RWPE1 (cell line): ENCODE data around the gene UVRAG.

Source experiments
- CTCF ChIA-PET: fragments of 350-600 bp; sonication (Branson Sonifier 250); formaldehyde crosslinking; extraction: SDS; loops from one replicate; lab custom pipeline; 2021; lab: Yijun Ruan, JAX
- POLR2A ChIA-PET: fragments of 400-600 bp; formaldehyde crosslinking; extraction: SDS; loops from one replicate; lab custom pipeline; 2020; ENCODE audit warnings: antibody characterized with exemption; ENCODE audit not compliant: low non-redundant PET; lab: Yijun Ruan, JAX
- DNase-seq: peaks from one replicate; pipeline ENCODE4 v3.0.0; 2012; ENCODE audit warnings: low spot score
- H3K27ac ChIP-seq: fragments of 450-650 bp; 2 replicates; pipeline ENCODE4 v1.5.1; 2017
- TF ChIP-seq, protein P1 (sequence below): fragments of 450-650 bp; conservative IDR thresholded peaks from 2 replicates; pipeline ENCODE4 v1.5.1; 2017; ENCODE audit warnings: low read depth, mild to moderate bottlenecking

Gene UVRAG

DNA sequence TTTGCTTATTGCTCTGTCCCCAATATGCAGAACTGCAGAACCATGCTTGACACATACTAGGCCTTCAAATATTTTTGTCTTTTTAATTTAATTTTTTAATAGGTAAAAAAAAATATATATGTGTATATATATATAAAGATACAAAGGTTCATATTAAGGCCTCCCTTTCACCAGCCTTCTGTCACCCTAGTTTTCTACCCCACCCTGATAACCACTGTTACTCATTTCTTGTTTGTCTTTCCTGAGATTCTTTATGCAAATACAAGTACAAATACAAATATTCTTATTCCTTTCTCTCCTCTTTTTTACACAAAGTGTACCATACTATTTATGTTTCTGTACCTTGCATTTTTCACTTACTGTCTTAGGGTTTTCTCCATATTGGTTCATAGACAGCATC, 43.0 kb downstream of the UVRAG start:
- CTCF ChIA-PET = interaction anchor here (1.0 kb wide), 1 partner anchor 152 kb away, joined by 5 read pairs; no protein-coding TSS in a partner anchor
- no peak overlapping the region for H3K27ac ChIP-seq
- TF ChIP-seq, protein P1, sequence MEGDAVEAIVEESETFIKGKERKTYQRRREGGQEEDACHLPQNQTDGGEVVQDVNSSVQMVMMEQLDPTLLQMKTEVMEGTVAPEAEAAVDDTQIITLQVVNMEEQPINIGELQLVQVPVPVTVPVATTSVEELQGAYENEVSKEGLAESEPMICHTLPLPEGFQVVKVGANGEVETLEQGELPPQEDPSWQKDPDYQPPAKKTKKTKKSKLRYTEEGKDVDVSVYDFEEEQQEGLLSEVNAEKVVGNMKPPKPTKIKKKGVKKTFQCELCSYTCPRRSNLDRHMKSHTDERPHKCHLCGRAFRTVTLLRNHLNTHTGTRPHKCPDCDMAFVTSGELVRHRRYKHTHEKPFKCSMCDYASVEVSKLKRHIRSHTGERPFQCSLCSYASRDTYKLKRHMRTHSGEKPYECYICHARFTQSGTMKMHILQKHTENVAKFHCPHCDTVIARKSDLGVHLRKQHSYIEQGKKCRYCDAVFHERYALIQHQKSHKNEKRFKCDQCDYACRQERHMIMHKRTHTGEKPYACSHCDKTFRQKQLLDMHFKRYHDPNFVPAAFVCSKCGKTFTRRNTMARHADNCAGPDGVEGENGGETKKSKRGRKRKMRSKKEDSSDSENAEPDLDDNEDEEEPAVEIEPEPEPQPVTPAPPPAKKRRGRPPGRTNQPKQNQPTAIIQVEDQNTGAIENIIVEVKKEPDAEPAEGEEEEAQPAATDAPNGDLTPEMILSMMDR = no peak
- POLR2A ChIA-PET = no interaction called here
- DNase-seq = no peak

DNA sequence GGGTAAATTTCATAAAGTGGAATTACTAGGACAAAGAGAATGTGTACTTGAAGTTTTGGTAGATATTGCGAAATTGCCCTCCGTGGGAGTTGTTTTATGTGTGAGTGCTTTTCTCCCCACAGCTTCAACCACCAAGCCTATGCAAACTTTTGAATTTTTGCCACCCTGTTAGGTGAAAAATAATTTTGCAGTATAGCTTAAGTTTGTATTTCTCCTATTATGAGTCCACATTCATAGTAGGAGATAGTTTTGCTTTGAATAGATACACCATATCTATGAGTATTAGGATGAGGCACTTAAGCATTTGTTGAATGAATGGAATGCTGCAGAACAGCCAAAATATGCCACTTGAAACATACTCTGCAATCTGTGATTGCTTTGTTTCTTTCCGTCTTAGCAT, 43.6 kb downstream of the UVRAG start:
- POLR2A ChIA-PET = no interaction called here
- TF ChIP-seq, protein P1 = no peak
- CTCF ChIA-PET = no interaction called here
- no peak overlapping the region for H3K27ac ChIP-seq
- DNase-seq = no peak

- POLR2A ChIA-PET = no interaction called here
- CTCF ChIA-PET = interaction anchor here (1.0 kb wide), 1 partner anchor 56 kb away, joined by 3 read pairs; no protein-coding TSS in a partner anchor
These were observed 44.6 kb downstream of the UVRAG start for GRCh38 chr11:75859614-75860013.

DNA sequence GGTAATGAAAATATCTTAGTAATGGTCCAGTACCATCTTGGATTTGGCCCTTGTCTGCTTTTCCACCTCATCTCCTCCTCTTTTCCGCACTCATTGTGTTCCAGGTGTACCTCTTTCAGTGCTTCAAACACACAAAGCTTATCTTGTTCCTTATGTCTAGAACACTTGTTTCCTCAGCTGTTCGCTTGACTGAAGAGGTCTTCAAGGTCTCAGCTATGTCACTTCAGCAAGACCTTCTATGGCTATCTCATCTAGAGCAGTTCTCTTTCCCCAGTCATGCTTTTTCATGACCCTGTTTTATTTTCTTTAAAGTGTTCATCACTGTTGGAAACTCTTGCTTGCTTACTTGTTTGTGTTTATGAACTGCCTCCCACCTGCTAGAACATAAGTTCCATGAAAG, 47.4 kb downstream of the UVRAG start:
- TF ChIP-seq, protein P1 = no peak
- DNase-seq = no peak
- H3K27ac ChIP-seq = no peak overlapping the region
- CTCF ChIA-PET = interaction anchor here (0.8 kb wide), 1 partner anchor 10 kb away, joined by 4 read pairs; no protein-coding TSS in a partner anchor
- POLR2A ChIA-PET = no interaction called here

More at GRCh38 chr11:75859614-75860013, 44.6 kb downstream of the UVRAG start:
- no peak overlapping the region for H3K27ac ChIP-seq
- no peak for DNase-seq
- TF ChIP-seq, protein P1 = no peak

DNA sequence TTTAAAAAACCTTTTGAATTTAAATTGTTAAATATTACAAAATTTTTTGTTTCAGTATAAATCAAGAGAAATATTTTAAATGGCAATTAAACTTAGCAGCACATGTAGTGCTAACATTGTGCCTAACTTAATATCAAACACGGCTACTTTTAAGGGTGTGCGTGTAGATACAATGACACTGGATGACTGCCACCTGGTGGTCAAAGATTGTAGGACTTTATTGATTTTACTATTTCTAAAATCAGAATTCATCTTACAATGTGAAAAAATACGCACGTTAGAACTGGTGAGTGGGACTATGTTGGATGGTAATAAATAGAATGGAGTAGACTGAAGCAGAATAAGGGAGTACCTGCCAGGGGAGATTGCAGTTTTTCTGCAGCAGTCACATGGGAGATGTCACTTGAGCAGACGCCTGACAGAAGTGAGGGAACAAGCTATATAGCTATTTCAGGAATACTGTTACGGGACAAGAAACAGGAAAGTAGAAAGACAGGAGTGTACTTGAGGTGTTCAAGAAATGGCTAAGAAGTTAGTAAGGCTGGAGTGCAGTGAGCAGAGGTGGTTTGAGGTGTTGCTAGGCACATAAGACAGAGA, 52.9 kb downstream of the UVRAG start:
- TF ChIP-seq, protein P1 = peak; percentile 76
- no peak overlapping the region for H3K27ac ChIP-seq
- POLR2A ChIA-PET = no interaction called here
- CTCF ChIA-PET = interaction anchor here (0.7 to 1.6 kb wide), 5 partner anchors 61 to 326 kb away, joined by 3 to 10 read pairs (median 4); no protein-coding TSS in a partner anchor
- DNase-seq = peak; percentile 50

DNA sequence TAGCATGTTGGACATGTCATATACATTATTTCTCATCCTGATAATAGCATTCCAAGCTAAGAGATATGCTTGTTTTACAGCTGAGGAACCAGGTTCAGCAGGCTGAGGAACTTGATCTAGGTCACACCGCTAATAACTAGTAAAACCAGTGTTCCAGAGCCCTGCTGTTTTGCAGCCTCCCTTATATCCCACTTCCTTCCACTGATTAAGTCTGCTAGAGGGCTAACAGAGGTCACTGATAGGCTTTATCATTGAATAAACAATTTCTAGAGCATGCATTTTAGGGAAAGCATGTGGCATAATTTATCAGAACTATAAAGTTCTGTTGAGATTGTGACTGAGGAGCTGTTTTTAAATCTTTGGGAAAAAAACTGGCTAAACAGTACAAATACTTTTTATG, 54.0 kb downstream of the UVRAG start:
- TF ChIP-seq, protein P1 = no peak
- H3K27ac ChIP-seq = no peak overlapping the region
- POLR2A ChIA-PET = no interaction called here
- DNase-seq = no peak
- CTCF ChIA-PET = no interaction called here
